OCI-LY7 (cell line): ENCODE measurements around the gene SART1.

Experiments
- EZH2phosphoT487 ChIP-seq: fragments of 200-600 bp; sonication (generic); IDR thresholded peaks from 2 replicates; pipeline ENCODE4 v1.6.1; 2018; ENCODE audit warnings: low read depth, borderline replicate concordance, mild to moderate bottlenecking, mixed run types, antibody characterized with exemption, low read length, moderate library complexity, mixed read lengths
- TF ChIP-seq, protein P1 (sequence below): fragments of 200-600 bp; sonication (generic); conservative IDR thresholded peaks from 2 replicates; pipeline ENCODE4 v1.5.1; 2014; ENCODE audit warnings: mild to moderate bottlenecking, antibody characterized with exemption, low read length, moderate library complexity, mixed read lengths

DNA sequence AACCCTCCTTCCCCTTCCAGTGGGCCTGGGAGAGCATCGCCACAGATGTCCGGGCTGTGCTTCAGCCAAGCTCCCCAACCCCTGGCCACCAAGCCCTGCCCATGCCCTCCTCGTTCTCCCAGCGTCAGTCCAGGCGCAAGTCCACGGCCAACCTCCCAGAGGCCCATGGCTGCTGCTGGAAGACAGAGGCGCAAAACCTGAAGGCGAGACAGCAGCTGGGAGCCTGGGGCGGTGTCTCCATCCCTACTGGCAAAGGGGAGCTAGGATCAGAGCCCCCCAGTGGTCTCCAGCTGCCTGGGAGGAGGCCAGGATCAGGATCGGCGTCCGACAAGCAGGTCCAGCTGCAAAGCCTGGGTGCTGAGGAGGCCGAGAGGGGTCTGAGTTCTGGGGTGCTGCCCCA, 14.4 kb upstream of the SART1 start:
- TF ChIP-seq, protein P1, sequence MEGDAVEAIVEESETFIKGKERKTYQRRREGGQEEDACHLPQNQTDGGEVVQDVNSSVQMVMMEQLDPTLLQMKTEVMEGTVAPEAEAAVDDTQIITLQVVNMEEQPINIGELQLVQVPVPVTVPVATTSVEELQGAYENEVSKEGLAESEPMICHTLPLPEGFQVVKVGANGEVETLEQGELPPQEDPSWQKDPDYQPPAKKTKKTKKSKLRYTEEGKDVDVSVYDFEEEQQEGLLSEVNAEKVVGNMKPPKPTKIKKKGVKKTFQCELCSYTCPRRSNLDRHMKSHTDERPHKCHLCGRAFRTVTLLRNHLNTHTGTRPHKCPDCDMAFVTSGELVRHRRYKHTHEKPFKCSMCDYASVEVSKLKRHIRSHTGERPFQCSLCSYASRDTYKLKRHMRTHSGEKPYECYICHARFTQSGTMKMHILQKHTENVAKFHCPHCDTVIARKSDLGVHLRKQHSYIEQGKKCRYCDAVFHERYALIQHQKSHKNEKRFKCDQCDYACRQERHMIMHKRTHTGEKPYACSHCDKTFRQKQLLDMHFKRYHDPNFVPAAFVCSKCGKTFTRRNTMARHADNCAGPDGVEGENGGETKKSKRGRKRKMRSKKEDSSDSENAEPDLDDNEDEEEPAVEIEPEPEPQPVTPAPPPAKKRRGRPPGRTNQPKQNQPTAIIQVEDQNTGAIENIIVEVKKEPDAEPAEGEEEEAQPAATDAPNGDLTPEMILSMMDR = no peak
- TF ChIP-seq EZH2phosphoT487 = no peak
